Endothelial cell (in vitro differentiated cells): ENCODE measurements around the gene THAP10. TPM values are rescaled to one million over a fixed set of nuclear protein-coding genes. Genes with fewer than 3 reads are reported as not detected.

Experiments used
- DNase-seq: peaks from one replicate; pipeline ENCODE4 v3.0.0; 2021; ENCODE audit warnings: low spot score
- H3K27ac Mint-ChIP-seq: one replicate; pipeline ENCODE4 v1.8.0; 2021; ENCODE audit warnings: mixed read lengths, inconsistent platforms; ENCODE audit not compliant: unreplicated experiment
- H3K27me3 Mint-ChIP-seq: one replicate; pipeline ENCODE4 v1.8.0; 2021; ENCODE audit warnings: mild to moderate bottlenecking, moderate library complexity, mixed read lengths, inconsistent platforms; ENCODE audit not compliant: unreplicated experiment
- H3K36me3 Mint-ChIP-seq: one replicate; pipeline ENCODE4 v1.8.0; 2021; ENCODE audit warnings: mild to moderate bottlenecking, low read depth, mixed read lengths, inconsistent platforms; ENCODE audit not compliant: unreplicated experiment
- H3K4me1 Mint-ChIP-seq: one replicate; pipeline ENCODE4 v1.8.0; 2021; ENCODE audit warnings: mild to moderate bottlenecking, mixed read lengths, inconsistent platforms; ENCODE audit not compliant: unreplicated experiment
- H3K4me3 Mint-ChIP-seq: one replicate; pipeline ENCODE4 v1.8.0; 2021; ENCODE audit warnings: mild to moderate bottlenecking, mixed read lengths, inconsistent platforms; ENCODE audit not compliant: unreplicated experiment
- H3K9me3 Mint-ChIP-seq: one replicate; pipeline ENCODE4 v1.8.0; 2021; ENCODE audit warnings: mixed read lengths, inconsistent platforms; ENCODE audit not compliant: unreplicated experiment
- total RNA-seq: library from RNA; stranded (reverse); fragmentation: NEBNext Ultra II Directional; extraction: Animal tissue kit (Norgen Biotek cat#: 25700); gene quantifications from one replicate; pipeline ENCODE4 v1.2.1, GENCODE V29; 2021; ENCODE audit not compliant: unreplicated experiment
- TF ChIP-seq, protein P1 (sequence below): fragments of 200-600 bp; sonication (generic); IDR thresholded peaks from one replicate; pipeline ENCODE4 v1.5.0; 2021; ENCODE audit warnings: antibody characterized with exemption; ENCODE audit not compliant: unreplicated experiment

THAP10 gene
- total RNA-seq, 1 donor from 2014 or later = 1.9 TPM

- no peak overlapping the region for H3K27ac Mint-ChIP-seq
- TF ChIP-seq, protein P1, sequence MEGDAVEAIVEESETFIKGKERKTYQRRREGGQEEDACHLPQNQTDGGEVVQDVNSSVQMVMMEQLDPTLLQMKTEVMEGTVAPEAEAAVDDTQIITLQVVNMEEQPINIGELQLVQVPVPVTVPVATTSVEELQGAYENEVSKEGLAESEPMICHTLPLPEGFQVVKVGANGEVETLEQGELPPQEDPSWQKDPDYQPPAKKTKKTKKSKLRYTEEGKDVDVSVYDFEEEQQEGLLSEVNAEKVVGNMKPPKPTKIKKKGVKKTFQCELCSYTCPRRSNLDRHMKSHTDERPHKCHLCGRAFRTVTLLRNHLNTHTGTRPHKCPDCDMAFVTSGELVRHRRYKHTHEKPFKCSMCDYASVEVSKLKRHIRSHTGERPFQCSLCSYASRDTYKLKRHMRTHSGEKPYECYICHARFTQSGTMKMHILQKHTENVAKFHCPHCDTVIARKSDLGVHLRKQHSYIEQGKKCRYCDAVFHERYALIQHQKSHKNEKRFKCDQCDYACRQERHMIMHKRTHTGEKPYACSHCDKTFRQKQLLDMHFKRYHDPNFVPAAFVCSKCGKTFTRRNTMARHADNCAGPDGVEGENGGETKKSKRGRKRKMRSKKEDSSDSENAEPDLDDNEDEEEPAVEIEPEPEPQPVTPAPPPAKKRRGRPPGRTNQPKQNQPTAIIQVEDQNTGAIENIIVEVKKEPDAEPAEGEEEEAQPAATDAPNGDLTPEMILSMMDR = no peak
- peaks cover 1% of the 10 kb centered on the region for H3K27me3 Mint-ChIP-seq
- no peaks in the 10 kb centered on the region for H3K9me3 Mint-ChIP-seq
- H3K36me3 Mint-ChIP-seq = peaks cover 9% of the 10 kb centered on the region
- no peak overlapping the region for H3K4me3 Mint-ChIP-seq
- DNase-seq = no peak
- peaks cover 3% of the 10 kb centered on the region for H3K4me1 Mint-ChIP-seq
Observed at GRCh38 chr15:70837476-70837875, 54.8 kb downstream of the THAP10 start.

DNA sequence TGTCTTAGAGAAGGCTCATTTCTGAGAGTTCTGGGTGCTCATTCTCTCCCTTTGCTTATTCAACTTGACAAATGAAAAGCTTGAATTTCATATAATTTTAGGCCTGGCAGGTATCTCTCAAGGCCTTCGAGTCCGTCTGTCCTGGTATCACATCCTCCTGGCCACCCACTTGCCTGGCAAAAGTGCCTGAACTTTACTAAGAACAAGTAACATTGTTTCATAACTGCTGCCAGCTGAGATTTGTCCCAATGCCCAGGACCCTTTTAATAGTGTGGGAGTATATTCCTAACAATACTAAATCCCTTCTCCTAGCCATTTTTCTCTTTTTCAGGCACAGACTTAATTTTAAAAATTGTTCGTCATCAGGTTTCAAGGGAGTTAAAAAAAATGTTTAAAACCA, 56.4 kb downstream of the THAP10 start:
- peaks cover 3% of the 10 kb centered on the region for H3K4me1 Mint-ChIP-seq
- no peaks in the 10 kb centered on the region for H3K27me3 Mint-ChIP-seq
- H3K27ac Mint-ChIP-seq = no peak overlapping the region

GRCh38 chr15:70835415-70835814, 56.8 kb downstream of the THAP10 start:
- H3K4me1 Mint-ChIP-seq = peaks cover 3% of the 10 kb centered on the region
- no peaks in the 10 kb centered on the region for H3K27me3 Mint-ChIP-seq
- DNase-seq = no peak
- peaks cover 4% of the 10 kb centered on the region for H3K9me3 Mint-ChIP-seq
- TF ChIP-seq, protein P1 = no peak
- H3K27ac Mint-ChIP-seq = no peak overlapping the region
- no peak overlapping the region for H3K4me3 Mint-ChIP-seq
- peaks cover 9% of the 10 kb centered on the region for H3K36me3 Mint-ChIP-seq

More for the DNA sequence above, 56.4 kb downstream of the THAP10 start:
- Mint-ChIP-seq H3K4me3 (no peak overlapping the region), H3K36me3 (peaks cover 9% of the 10 kb centered on the region), H3K9me3 (peaks cover under 1% of the 10 kb centered on the region)
- DNase-seq = no peak
- TF ChIP-seq, protein P1 = no peak

- Mint-ChIP-seq H3K27me3 (no peaks in the 10 kb centered on the region), H3K27ac (no peak overlapping the region), H3K4me3 (no peak overlapping the region), H3K9me3 (peaks cover 4% of the 10 kb centered on the region), H3K36me3 (peaks cover 9% of the 10 kb centered on the region), H3K4me1 (peaks cover 3% of the 10 kb centered on the region)
- DNase-seq = no peak
- TF ChIP-seq, protein P1 = no peak
Observed at GRCh38 chr15:70834999-70835398, 57.2 kb downstream of the THAP10 start.

DNA sequence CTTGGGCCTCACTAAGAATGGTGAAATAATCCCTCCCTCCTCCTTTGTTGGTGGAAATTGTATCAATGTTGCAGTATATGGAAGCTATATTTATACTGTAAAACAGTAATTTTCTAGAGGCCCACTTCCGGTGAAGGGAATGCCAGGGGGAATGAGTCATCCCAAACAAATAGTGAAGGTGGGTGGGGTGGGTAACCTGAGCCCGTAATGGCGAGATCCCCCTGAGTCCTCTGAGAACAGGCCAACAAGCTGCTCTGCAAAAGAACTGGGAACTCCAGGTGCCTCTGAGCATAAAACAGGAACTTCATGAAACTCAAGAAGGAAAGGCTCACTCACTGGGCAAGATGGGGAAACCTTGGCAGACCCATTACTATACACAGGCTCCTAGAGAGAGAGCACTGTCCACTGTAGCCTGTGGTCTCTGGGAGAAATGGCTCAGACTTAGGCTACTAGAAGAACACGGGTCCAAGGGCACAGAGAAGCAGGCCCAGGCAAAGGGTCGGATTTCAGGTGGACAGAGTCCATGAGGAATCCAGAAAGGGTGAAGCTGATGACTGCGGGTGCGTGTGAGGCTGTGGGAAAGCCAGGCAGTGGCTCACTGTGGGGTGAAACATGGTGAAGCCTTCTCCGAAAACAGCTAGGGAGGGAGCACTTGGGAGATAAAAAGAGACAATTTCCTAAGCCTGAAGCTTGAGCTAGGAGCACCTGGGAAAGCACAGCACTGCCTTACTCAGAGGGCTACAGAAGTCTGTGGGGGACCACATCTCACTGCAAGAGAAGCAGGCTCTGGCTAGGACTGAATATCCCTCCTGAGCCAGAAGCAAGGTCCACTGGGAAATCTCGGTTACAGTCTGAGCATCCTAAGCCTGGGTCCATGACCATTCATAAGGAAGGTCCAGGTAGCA, 58.1 kb downstream of the THAP10 start:
- Mint-ChIP-seq H3K9me3 (peaks cover 4% of the 10 kb centered on the region), H3K4me1 (peaks cover 3% of the 10 kb centered on the region), H3K27me3 (no peaks in the 10 kb centered on the region), H3K27ac (no peak overlapping the region), H3K36me3 (peaks cover 9% of the 10 kb centered on the region), H3K4me3 (no peak overlapping the region)
- no peak for DNase-seq
- TF ChIP-seq, protein P1 = no peak
